GM19035 (cell line): Measurements from ENCODE around the gene C18orf32.
"Not testable (repeated sequence)": the region's sequence is repeated elsewhere in the genome, so short reads cannot be mapped to it uniquely, and the experiment has no call there.

Source experiments
- ATAC-seq: cut with Tn5 transposase; IDR thresholded peaks from one replicate; pipeline ENCODE4 v1.9.1; 2021; ENCODE audit not compliant: unreplicated experiment

The C18orf32 gene

DNA sequence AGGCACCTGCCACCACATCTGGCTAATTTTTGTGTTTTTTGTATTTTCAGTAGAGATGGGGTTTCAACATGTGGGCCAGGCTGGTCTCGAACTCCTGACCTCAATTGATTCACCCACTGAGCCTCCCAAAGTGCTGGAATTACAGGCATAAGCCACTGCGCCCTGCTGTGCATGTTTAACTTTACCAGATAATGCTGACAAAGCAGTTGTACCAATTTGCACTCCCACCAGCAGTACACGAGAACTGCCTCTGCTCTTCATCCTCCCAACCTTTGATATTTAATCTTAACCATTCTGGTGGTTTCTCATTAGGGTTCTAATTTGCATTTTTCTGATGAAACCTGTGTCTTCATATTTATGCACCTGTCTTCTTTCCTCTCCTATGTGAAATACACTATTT lies 14.6 kb downstream of the C18orf32 start:
- ATAC-seq: no peak

DNA sequence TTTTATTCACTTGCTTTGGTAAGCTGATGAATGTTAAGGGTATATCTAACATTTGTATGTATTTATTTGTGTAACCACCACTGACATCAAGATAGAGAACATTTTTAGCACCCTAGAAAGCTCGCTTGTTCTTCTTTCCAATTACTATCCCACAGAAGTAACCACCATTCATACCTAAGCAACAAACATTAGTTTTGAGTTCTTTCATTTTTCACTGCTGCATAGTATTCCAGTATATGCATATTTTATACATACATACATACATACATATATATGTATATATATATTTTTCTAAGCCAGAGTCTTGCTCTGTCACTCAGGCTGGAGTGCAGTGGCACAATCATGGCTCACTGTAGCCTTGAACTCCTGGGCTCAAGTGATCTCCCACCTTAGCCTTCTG lies 15.5 kb downstream of the C18orf32 start:
- ATAC-seq: no peak

DNA sequence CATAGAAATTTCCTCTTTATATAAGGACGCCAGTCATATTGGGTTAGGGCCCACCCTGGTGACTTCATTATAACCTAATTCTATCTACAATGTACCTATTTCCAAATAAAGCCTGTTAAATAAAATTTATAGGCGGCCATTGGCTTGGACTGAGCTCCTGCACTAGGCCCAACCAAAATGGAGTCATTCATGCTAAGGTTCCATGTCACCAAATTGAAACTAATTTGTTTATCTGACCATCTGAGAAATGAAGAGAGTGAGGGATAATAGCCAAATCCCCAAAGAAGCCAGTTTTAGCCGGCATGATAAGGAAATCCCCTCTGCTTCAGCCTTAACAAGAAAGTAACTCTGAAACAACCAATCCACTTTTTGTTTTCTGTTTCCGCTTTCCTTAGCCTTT lies 19.4 kb downstream of the C18orf32 start:
- no peak for ATAC-seq

DNA sequence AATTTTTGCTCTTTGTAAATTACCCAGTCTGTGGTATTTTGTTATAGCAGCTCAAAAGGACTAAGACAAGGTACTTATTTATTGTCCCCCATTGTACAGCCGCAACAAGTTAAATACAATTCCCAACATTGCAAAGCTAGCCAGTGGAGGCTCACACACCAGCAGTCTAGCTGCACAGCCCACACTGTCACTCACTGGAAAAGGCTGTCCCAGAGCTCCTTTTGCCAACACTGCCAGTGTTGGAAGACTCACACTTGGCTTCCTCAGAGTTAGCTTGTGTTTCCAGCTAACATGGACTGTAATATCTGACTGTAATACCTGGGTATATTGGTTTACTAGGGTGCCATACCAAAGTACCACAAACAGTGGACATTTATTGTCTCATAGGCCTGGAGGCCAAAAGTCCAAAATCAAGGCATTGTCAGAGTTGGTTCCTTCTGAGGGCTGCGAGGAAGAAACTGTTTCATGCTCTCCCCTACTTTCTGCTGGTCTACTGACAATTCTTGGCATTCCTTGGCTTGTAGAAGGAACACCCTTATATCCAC lies 19.9 kb downstream of the C18orf32 start:
- no peak for ATAC-seq

DNA sequence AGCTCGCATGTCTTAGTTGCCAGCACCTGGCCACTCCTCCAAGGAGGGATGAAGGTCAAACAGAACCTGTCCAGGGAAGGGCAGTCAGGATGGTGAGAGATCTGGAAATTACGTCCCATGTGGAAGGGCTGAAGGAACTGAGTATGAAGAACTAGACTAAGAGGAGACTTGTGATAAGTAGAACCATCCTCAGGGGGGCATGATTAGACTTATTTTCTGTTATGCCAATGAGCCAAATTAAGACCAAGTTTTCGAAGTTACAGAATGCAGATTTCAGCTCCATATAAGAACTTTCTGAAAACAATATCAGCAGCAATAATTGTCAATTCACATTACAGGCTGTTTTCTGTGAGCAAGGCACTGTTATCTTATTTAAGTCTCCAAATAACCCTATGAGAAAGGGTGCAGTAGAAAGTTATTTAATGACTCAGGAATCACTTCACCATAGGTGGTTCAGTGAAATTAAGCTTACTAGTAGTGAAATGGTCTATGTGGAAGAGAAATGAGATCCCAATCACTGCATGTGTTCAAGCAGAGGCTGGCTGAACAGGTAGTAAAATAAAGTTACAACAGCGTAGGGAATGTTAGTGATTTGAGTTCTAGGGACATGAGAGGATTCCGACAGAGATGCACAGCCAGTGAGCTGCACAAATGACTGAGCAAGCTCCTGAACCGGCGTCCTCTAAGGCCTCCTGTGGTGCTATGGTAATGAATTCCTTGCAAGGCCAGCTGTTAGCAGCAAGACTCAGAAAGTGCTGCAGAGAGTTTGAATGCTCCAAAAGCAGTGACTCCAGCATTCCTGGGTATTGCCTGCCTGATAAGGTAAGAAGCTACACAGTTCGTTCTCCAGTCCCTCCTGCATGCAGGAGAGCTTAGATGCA lies 22.1 kb downstream of the C18orf32 start:
- ATAC-seq: no peak

DNA sequence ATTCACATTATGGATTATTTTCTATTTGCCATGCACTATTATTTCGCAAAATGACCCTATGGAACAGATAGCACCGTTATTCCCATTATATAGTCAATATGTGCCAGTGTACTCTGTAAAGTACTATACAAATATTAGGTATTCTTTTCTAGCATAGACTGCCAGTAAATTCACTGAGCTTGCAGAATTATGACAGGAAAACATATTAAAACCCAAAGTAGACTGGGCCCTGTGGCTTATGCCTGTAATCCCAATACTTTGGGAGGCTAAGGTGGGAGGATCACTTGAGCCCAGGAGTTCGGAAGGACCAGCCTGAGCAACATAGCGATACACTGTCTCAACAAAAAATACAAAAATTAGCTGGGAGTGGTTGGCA lies 25.4 kb downstream of the C18orf32 start:
- no peak for ATAC-seq

DNA sequence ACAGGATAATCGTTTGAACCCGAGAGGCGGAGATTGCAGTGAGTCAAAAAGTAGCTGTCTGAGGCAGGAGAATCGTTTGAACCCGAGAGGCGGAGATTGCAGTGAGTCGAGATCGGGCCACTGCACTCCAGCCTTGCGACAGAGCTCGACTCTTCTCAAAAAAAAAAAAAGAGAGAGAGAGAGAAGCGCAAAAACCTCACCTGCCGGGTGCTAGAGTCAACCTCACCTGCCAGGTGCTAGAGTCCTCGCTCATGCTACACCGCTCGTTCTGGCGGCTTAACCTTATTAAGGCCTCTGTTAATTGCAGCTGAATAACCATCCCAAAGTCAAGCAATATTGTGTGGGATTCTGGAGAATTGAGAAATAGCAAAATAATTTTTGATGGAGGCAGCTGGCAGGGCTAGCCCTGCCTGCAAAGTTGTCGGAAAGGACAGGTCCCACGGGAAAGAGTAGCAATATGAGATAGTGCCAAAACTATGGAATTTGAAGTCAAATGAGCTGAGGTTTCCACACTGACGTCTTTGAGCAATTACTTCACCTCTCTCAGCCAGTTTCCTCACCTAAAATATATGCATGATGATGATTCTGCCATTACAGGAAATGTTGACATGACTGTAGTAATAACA lies 25.9 kb downstream of the C18orf32 start:
- ATAC-seq: no peak

DNA sequence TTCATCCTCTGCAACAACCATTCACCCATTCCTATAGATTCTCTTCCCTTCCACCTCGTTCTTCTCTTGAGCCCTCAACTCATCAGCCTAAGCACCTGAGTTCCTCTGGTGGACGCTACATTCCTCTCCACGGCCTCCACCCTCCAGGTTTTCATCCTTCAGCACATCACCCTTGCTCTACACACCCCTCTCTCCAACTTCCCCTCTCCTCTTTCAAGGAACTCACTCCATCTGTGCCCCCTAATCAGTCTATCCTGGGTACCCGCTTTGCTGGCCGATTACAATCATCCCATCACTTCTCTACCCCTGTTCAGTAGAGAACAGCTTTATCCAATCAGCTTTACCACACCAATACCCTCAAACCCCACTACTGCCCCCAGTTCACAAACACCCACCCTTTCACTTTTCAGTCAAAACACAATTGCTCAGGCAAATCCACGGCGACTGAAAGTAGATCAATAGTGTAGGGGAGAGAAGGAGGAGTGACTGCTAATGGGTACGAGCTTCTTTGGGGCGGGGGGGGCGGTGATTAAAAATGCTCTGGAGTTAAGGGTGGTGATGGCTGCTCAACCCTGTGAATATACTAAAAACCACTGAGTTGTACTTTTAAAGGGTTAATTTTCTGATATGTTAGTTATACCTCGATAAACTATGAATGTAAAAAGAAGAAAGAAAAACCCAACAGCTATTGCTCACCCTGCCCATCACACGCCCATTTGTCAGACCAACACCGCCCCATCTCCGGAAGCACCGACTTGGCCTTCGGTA lies 27.4 kb downstream of the C18orf32 start:
- ATAC-seq: peak; percentile 47

DNA sequence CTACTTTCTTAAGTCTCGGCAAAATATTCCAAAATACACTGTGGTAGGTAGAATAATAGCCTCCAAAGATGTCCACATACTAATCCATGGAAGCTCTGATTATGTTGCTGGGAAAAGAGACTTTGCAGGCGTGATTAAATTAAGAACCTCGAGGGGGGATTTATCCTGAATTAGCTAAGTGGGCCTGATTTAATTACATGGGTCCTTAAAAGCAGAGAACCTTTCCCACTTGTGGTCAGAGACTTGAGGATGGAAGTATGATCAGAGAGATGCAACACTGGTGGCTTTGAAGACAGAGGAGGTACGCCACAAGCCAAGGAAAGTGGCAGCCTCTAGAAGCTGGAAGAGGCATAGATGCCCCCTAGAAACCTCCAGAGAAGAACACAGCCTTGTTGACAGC lies 29.4 kb downstream of the C18orf32 start:
- ATAC-seq: no peak

DNA sequence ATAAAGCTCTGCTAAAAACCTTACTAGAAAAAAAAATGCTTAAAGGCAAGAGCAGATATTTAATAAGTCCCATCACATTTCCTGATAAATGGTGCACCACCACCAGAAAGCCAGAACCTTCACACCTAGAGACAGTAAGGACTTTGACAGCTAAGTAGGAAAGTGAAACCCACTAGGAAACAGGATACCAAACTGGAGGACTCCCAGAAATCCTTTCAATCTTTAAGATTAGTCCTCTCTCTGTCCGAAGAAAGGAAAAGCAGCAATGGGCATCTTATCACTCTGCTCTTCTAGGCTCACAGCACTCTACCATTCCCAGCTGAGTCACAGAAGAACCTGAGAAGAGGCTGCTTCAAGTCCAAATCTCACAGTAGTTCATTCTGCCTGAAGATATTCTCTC lies 30.2 kb downstream of the C18orf32 start:
- ATAC-seq: no peak

DNA sequence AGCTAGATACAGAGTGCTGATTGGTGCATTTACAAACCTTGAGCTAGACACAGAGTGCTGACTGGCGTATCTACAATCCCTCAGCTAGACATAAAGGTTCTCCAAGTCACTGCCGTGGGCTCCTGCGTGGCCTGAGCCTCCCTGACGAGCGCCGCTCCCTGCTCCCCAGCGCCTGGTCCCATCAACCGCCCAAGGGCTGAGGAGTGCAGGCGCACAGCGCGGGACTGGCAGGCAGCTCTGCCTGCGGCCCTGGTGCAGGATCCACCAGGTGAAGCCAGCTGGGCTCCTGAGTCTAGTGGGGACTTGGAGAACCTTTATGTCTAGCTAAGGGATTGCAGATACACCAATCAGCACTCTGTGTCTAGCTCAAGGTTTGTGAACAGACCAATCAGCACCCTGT lies 34.5 kb downstream of the C18orf32 start:
- not testable (repeated sequence) for ATAC-seq

DNA sequence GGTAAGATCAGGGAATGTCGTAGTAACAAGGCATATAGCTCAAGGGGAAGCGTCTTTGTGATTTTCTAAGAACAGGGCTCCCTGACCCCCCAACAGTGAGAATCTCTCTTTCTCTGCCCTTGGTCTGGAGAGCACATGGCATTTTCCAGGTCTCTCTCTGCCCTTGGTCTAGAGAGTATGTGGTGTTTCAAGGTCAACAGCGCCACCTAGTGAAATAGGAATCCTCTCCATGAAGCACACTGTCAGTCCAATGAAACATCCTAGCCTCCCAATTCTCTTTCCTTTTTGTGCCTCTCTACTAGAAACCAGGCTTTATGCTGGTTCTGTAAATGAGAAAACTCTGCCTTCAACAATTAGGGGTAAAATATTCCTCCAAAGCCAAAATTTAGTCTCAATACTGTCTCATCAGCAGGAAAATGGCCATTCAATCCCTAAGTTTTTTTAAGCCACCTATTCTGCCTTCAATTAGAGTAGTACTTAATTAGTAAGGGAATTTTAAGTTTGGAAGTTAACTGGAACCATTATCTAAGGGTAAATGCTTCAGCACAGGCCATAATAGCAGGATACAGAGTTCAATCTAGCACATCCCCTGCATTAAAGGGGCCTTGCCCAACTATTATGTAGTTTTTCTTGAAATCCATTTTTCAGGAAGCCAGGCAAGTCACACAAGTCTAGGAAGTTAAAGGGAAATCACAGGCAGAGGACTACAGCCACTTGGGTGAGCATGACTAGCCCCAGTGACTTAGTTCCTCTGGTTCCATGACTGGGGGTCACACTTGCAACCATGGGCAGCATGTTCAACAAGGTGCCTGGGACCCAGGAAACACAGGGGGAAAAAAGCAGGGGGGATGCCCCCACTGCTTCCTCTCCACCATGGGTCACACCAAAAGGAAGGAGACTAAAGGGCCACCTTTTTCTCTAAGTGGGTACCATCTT lies 39.0 kb downstream of the C18orf32 start:
- ATAC-seq: no peak

DNA sequence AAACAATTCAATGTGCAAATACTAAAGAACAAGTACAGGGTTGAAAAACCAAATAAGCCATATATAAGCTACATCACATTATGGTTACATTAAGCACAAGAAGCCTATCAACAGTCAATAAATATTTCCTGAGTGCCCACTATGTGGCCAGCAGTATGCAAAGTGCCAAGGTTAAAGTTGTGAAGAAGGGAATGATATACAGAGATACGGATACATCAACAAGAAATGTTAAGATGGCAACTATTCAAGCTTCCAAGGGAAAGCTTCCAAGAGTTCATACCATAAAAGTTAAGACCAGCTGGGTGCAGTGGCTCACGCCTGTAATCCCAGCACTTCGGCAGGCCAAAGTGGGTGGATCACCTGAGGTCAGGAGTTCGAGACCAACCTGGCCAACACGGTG lies 40.6 kb downstream of the C18orf32 start:
- ATAC-seq: no peak

DNA sequence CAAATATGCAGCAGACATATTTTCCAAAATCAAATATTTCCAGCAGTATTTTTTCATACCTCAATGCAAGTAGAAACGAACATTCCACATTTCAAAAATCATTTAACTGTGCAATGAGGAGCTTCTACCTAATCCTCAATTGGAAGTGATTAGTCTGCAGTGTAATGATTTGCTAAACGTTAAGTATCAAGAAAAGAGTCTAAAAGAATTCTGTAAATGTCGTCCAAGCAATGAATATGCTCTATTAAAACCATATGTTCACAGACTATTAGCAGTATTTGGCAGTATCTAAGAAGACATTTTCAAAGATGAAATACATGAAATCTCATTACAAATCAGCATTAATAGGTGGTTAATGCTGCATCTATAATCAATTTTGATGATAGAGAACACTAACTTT lies 42.5 kb downstream of the C18orf32 start:
- ATAC-seq: no peak

DNA sequence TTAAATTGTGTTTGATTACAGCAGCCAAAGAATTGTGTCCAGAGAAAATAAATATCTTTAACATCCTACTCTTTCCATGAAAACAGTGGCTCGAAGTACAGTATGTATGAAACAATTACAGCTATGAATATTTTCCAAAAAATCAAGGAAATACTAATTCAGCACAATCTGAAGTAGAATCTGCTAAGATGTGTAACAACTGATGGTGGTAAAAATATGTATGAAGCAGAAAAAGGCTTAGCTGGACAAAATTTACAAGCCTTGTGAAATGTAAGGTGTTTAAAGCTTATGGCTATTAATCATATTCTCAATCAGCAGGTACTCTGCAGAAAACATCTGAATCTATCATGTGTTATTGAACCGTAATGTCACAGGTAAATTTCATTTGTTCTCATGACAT lies 43.2 kb downstream of the C18orf32 start:
- ATAC-seq: no peak

DNA sequence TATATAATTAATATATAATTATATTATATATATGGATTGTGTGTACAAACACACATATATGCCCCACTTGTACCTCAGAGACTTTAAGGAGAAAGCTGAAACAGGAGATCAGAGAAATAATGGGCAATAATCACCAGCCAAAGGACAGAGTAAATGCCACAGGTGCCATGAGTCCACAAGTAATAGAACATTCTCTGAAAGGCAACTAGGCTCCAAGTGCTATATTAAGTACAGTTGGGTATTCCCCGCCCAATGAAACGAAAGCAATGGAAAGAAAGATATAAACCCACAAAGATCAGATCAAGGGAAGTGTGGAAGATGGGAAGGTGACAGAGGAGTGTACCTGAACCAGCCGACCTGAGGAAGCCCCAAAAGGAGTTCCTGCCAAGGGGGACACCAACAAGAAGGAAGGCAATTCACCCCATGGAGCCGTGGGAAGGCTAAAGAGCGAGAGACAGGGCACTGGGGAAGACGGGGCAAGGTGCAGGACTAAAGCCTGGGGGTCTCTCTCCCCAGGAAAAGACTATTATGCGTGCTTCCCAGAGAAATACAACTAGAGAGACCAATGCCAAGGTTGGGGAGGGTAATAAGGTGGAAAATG lies 45.6 kb downstream of the C18orf32 start:
- no peak for ATAC-seq

DNA sequence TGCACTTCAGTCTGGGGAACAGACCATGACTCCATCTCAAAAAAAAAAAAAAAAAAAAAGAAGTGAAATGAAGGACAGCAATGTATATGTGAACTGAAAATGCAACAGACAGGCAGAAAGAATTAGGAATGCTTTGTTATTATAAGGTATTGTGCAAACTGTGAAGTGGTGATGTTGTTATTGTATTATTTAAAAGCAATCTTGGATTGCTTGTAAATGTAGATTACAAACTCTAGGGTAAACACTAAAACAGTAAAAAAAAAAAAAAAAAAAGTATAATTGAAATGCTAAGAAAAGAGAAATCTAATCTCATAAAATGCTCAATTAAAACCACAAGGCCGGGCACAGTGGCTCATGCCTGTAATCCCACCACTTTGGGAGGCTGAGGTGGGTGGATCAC lies 51.9 kb downstream of the C18orf32 start:
- ATAC-seq: no peak

DNA sequence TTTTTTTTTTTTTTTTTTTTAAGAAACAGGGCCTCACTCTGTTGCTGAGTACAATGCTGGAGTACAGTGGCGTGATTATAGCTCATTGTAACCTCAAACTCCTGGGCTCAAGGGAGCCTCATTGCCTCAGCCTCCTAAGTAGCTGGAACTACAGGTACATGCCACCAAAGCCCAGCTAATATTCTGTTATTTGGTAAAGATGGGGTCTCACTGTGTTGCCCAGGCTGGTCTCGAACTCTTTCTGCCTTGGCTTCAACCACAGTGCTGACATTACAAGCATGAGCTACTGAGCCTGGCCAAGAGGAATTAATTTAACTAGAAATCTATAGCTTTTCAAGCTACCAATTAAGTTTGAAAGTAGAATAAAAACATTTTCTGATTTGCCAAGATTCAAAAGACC lies 54.4 kb downstream of the C18orf32 start:
- no peak for ATAC-seq

DNA sequence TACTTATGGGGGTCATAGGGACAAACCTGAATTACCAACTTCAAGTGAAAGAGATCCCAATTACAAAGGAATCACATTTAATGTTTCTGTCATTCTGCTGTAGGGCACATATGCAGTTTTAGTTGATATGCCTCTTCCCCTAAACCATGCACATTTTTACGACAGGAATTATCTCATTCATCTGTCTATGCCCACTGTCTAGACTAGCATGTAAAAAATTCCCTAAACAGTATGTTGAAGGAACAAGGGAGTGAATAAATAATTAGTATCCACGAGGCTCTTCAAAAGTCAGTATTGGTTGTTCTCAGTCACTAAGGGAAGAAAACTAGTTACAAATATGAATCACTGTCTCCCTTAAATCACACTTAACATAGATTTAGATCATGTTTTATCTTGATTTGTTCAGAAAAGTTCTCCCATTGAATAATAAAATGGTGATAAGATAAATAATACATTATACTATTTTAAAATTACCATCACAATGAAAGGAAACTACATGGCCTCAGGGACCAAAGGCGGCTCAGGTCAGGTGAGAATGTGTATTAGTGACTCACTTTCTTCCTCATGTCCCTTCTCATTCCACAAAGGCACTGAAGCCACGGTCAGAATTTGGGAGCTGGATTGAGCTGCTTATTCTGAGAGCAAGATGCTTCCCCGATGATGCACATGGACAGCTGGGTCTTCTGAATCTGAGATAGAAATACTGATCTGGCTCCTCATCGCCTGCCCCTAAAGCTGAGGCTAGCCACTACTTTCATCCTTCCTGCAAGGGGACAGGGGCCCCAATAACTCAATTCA lies 55.7 kb downstream of the C18orf32 start:
- ATAC-seq: no peak
